Suprapubic skin (tissue), 4 donors: Measurements from ENCODE around the gene CHRNB4. TPM values are rescaled to one million over a fixed set of nuclear protein-coding genes. Genes with fewer than 3 reads are reported as not detected.

Experiments used
- DNase-seq, 2 donors: peaks; one replicate each; pipeline ENCODE4 v3.0.0-alpha.2; 2019; ENCODE audit warnings: low spot score in 2 of 2
- H3K27ac ChIP-seq: fragments of 200-600 bp; sonication (generic); one replicate; pipeline ENCODE4 v1.5.1; 2019
- H3K27me3 ChIP-seq: fragments of 200-600 bp; sonication (generic); one replicate; pipeline ENCODE4 v1.5.1; 2019
- H3K36me3 ChIP-seq: fragments of 200-600 bp; sonication (generic); one replicate; pipeline ENCODE4 v1.5.1; 2019
- H3K4me1 ChIP-seq: fragments of 200-600 bp; sonication (generic); one replicate; pipeline ENCODE4 v1.5.1; 2019
- H3K4me3 ChIP-seq: fragments of 200-600 bp; sonication (generic); one replicate; pipeline ENCODE4 v1.5.1; 2019; ENCODE audit warnings: mild to moderate bottlenecking
- H3K9me3 ChIP-seq: fragments of 200-600 bp; sonication (generic); one replicate; pipeline ENCODE4 v1.5.1; 2019
- EP300 ChIP-seq: sonication (generic); formaldehyde crosslinking; IDR thresholded peaks from one replicate; pipeline ENCODE4 v1.6.1; 2017; ENCODE audit warnings: antibody characterized with exemption
- POLR2A ChIP-seq, 2 donors: fragments of 450-650 bp; IDR thresholded peaks; one replicate each; pipeline ENCODE4 v1.6.1; 2017; ENCODE audit warnings: antibody characterized with exemption in 2 of 2, mild to moderate bottlenecking in 2 of 2, moderate library complexity in 2 of 2
- POLR2AphosphoS5 ChIP-seq, 3 donors: sonication (generic); formaldehyde crosslinking; IDR thresholded peaks; one replicate each; pipeline ENCODE4 v1.6.1; 2017; ENCODE audit warnings: antibody characterized with exemption in 3 of 3
- WGBS: methylation state at CpG from one replicate; pipeline ENCODE4 v1.1.5; 2018; 5-methylcytosine and 5-hydroxymethylcytosine counted together
- total RNA-seq, 4 donors: library from RNA; depleted of rRNA; stranded (reverse); fragments of >200 nt; gene quantifications; one replicate each; pipeline ENCODE4 v1.1.0, GENCODE V29; 2016
- TF ChIP-seq, protein P1 (sequence below), 2 donors: fragments of 200-600 bp in 1 of 2; fragments of 450-650 bp in 1 of 2; sonication (generic) in 1 of 2; IDR thresholded peaks; one replicate each; pipeline ENCODE4 v1.5.1; 2016 to 2019; ENCODE audit warnings: antibody characterized with exemption in 2 of 2, mild to moderate bottlenecking in 1 of 2, moderate library complexity in 1 of 2

The CHRNB4 gene
- total RNA-seq, 4 donors from 2014 or later, result 0.47 TPM; not detected in 3

DNA sequence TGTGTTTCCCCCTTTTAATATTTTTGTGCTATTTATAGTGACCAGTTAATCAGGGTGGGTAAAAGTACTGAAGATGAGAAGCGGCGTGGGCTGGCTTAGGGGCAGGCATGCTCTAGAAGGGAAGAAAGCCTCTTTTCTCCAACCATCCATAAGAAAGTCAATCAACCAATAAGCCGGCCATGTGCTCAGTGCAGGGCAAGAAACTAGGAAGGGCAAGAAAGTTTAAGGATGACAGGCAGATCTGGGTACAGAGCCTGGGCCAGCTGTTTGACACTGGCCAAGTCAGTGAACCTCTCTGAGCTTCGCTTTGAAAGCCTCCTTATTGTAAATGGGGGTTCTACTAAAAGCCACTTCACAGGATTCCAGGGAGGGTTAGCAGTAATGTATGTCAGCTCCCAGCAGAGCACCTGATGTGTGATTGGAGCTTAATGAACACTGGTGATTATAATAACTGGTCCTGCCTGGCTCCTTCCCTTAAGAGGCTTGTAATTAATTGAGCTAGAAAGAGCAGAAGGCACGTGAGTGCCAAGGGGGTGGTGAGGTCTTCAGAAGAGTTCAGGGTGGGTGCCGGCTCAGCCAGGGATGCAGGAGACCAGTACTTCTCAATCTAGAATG, 14.5 kb downstream of the CHRNB4 start:
- H3K4me1 ChIP-seq, result peaks cover 10% of the 10 kb centered on the region
- H3K27me3 ChIP-seq, result peaks cover 46% of the 10 kb centered on the region
- TF ChIP-seq, protein P1, sequence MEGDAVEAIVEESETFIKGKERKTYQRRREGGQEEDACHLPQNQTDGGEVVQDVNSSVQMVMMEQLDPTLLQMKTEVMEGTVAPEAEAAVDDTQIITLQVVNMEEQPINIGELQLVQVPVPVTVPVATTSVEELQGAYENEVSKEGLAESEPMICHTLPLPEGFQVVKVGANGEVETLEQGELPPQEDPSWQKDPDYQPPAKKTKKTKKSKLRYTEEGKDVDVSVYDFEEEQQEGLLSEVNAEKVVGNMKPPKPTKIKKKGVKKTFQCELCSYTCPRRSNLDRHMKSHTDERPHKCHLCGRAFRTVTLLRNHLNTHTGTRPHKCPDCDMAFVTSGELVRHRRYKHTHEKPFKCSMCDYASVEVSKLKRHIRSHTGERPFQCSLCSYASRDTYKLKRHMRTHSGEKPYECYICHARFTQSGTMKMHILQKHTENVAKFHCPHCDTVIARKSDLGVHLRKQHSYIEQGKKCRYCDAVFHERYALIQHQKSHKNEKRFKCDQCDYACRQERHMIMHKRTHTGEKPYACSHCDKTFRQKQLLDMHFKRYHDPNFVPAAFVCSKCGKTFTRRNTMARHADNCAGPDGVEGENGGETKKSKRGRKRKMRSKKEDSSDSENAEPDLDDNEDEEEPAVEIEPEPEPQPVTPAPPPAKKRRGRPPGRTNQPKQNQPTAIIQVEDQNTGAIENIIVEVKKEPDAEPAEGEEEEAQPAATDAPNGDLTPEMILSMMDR (IDR thresholded peaks at IDR 0.05), result no peak
- TF ChIP-seq EP300, result no peak
- no peak for TF ChIP-seq POLR2A (IDR thresholded peaks at IDR 0.05)
- no peak for TF ChIP-seq POLR2AphosphoS5 (IDR thresholded peaks at IDR 0.05)
- no peak overlapping the region for H3K4me3 ChIP-seq
- no peak overlapping the region for H3K27ac ChIP-seq
- DNase-seq, result peak in 1 of 2 donors; percentile 61
- H3K9me3 ChIP-seq, result no peaks in the 10 kb centered on the region
- no peaks in the 10 kb centered on the region for H3K36me3 ChIP-seq
- WGBS, result 74% methylated on average over 6 of the region's 6 CpGs

DNA sequence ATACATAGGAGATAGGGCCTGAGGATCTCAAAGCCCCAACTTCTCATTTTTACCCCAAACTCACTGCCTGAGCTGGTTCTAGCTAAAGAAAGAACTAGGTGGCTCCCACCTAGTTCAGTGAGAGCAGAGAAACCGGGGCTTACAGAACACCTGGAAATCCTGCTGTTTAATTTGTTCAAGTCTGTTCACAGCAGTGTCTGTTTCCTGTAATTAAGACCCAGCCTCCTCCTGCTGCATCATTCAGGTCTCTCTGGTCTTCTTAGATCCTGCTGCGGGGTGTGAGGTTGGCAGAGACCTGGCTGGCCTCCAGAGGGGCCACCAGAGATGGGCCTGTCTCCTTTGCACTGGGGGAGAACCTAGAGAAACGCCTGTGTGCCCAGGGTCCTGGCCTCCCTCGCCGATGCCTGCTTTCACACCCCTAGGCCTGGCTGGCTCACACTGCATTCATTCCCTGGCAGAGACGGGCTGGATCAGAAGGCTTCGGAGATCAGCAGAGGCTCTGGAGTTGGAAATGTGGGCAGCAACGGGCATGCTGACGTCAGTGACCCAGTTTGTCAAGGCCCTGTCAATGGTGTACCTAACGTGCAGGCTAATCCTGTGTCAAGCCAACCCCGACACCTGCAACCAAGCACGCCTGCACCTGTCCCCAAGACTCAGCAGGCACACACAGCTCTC, 15.3 kb downstream of the CHRNB4 start:
- DNase-seq, result peak in 1 of 2 donors; percentile 71
- WGBS, result 52% methylated on average over 11 of the region's 12 CpGs

DNA sequence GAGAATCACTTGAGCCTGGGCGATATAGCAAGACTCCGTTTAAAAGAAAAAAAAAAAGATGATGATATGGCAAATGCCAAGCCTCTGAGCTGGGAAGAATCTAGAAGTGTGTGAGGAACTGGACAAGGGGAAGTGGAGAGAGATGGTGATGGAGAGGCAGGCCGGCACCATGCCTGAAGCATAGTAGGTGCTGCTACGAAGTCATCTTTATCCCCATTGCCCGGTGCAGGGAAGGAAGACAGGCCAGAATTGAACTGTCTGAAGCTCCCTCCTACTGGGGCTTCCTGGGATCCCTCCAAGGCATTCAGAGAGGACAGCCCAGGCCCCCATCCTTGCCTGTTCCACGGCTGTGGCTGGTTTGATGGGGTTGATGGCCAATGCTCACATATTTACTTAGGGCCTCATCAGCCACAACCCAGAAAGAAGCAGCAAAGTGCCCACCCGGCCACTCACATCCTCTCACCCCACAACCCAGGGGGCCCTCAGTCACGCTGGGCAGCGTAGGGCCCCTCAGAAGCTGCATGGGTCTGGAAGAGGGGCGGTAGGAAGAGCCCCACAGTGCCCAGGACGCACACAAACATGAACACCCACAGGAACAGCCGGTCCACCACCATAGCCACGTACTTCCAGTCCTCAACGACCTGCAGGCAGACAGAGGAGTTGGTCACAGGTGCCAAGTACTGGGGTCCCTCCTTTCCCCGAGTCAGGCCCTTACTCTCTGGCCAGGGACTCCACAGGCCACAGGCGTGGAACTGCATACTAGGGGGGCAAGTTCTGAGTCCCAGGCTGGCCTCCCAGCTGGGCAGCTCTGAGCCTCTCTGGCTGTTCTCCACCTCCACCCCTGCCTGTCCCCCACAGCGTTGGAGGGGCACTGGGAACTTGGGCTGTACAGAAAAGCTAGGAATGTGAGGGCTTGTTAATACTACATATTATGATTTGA, 16.1 kb downstream of the CHRNB4 start:
- Histone ChIP-seq H3K27ac (no peak overlapping the region), H3K36me3 (no peaks in the 10 kb centered on the region), H3K4me1 (peaks cover 23% of the 10 kb centered on the region), H3K27me3 (peaks cover 62% of the 10 kb centered on the region), H3K9me3 (no peaks in the 10 kb centered on the region), H3K4me3 (no peak overlapping the region)
- 86% methylated on average over 14 of the region's 17 CpGs for WGBS
- TF ChIP-seq POLR2A (IDR thresholded peaks at IDR 0.05), result no peak
- TF ChIP-seq POLR2AphosphoS5 (IDR thresholded peaks at IDR 0.05), result no peak
- TF ChIP-seq, protein P1 (IDR thresholded peaks at IDR 0.05), result no peak
- no peak for TF ChIP-seq EP300
- peak in 1 of 2 donors; percentile 60 for DNase-seq

More for the DNA sequence above, 15.3 kb downstream of the CHRNB4 start:
- Histone ChIP-seq H3K36me3 (no peaks in the 10 kb centered on the region), H3K4me3 (no peak overlapping the region), H3K4me1 (peaks cover 15% of the 10 kb centered on the region), H3K27me3 (peaks cover 54% of the 10 kb centered on the region), H3K9me3 (no peaks in the 10 kb centered on the region), H3K27ac (no peak overlapping the region)
- TF ChIP-seq POLR2A (IDR thresholded peaks at IDR 0.05) (no peak), POLR2AphosphoS5 (IDR thresholded peaks at IDR 0.05) (no peak), EP300 (no peak)
- TF ChIP-seq, protein P1 (IDR thresholded peaks at IDR 0.05), result no peak

DNA sequence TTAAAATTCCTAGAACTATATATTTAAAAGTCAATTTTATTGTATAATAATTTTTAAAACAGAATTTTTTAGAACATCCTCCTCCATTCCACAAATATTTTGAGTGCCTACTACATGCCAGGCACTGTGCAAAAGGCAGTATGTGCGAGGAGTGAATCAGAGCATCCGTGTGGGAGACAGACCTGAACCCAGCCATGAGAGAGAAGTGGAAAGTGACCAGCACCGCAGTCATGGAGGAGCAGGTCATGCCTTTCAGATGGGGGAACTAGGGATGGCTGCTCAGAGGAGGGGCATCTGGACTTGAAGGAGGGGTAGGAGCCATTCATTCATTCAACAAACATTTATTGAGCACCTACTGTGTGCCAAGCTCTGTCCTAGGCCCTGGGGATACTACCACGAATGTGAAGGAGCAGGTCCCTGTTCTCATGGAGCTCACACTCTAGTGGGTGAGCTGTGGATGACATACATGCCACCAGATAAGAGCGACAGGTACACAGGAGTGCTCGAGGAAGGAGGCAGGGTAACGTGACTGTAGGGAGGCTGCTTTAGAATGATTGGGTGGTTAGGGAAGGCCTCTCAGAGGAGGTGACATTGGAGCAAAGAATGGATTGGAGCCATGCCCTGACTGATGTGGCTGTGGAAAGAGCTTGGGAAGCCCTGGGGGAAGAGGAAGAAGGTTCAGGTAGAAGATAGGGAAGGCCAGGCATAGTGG, 17.1 kb downstream of the CHRNB4 start:
- H3K9me3 ChIP-seq, result no peaks in the 10 kb centered on the region
- 95% methylated on average over 7 of the region's 7 CpGs for WGBS
- peak in 1 of 2 donors; percentile 55 for DNase-seq
- no peaks in the 10 kb centered on the region for H3K36me3 ChIP-seq
- H3K4me1 ChIP-seq, result peaks cover 24% of the 10 kb centered on the region
- H3K27me3 ChIP-seq, result peaks cover 62% of the 10 kb centered on the region
- H3K27ac ChIP-seq, result no peak overlapping the region
- TF ChIP-seq, protein P1 (IDR thresholded peaks at IDR 0.05), result no peak
- TF ChIP-seq EP300 (no peak), POLR2A (IDR thresholded peaks at IDR 0.05) (no peak), POLR2AphosphoS5 (IDR thresholded peaks at IDR 0.05) (no peak)
- no peak overlapping the region for H3K4me3 ChIP-seq
